Measurements from ENCODE around the gene USP32. TPM values are rescaled to one million over a fixed set of nuclear protein-coding genes. Genes with fewer than 3 reads are reported as not detected.
A peak's percentile ranks its signal among the peaks of the same experiment; 100 is the strongest.

Gene USP32
- total and polyA plus RNA-seq, 2 donors from 2014 or later = 14.6 to 53.1 TPM

GRCh38 chr17:60149691-60150582 lies 242.0 kb downstream of the USP32 start, which contains the start of gene CA4:
Gene CA4 (plus strand): TSS chr17:60149973. CDS start chr17:60150035, 62 bp downstream.
- Histone ChIP-seq H3K9me3 (ENCODE audit: control insufficient read depth in 2 of 3, insufficient read depth in 1 of 3, low read length in 3 of 3) (no peaks in the 10 kb centered on the region), H3K9ac (ENCODE audit: low read length in 3 of 3) (peak within 1 kb of the TSS in 1 of 3 donors; percentile 51), H3K36me3 (ENCODE audit: control insufficient read depth in 2 of 3, insufficient read depth in 3 of 3, low read length in 3 of 3) (no peaks in the 10 kb centered on the region), H3K4me1 (ENCODE audit: control insufficient read depth in 2 of 3, insufficient read depth in 2 of 3, low read depth in 1 of 3, low read length in 3 of 3) (peaks cover 0 to 19% (median 6%) of the 10 kb centered on the region in 3 donors), H3K27me3 (ENCODE audit: control insufficient read depth, insufficient read depth, low read length) (peaks cover 6% of the 10 kb centered on the region), H3K4me3 (ENCODE audit: low read length in 3 of 3) (peak within 1 kb of the TSS in 2 of 3 donors; percentile 50 to 66), H3K27ac (ENCODE audit: low read depth in 2 of 2, low read length in 2 of 2) (peak within 1 kb of the TSS; percentile 74)
- DNase-seq (peak in 4 of 5 donors; percentile 44 to 79 (median 66)), FAIRE-seq (no peak)
- TF ChIP-seq, protein P1, sequence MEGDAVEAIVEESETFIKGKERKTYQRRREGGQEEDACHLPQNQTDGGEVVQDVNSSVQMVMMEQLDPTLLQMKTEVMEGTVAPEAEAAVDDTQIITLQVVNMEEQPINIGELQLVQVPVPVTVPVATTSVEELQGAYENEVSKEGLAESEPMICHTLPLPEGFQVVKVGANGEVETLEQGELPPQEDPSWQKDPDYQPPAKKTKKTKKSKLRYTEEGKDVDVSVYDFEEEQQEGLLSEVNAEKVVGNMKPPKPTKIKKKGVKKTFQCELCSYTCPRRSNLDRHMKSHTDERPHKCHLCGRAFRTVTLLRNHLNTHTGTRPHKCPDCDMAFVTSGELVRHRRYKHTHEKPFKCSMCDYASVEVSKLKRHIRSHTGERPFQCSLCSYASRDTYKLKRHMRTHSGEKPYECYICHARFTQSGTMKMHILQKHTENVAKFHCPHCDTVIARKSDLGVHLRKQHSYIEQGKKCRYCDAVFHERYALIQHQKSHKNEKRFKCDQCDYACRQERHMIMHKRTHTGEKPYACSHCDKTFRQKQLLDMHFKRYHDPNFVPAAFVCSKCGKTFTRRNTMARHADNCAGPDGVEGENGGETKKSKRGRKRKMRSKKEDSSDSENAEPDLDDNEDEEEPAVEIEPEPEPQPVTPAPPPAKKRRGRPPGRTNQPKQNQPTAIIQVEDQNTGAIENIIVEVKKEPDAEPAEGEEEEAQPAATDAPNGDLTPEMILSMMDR (IDR thresholded peaks at IDR 0.05; ENCODE audit: borderline replicate concordance, extremely low read depth, insufficient read depth) = no peak
- intact Hi-C loops (cut with DNase I) = no loop called here

- no peaks in the 10 kb centered on the region for H3K36me3 ChIP-seq (ENCODE audit: control insufficient read depth in 2 of 3, insufficient read depth in 3 of 3, low read length in 3 of 3)
- DNase-seq = peak in 1 of 5 donors; percentile 24
- no peak for FAIRE-seq
- no peak overlapping the region for H3K27ac ChIP-seq (ENCODE audit: low read depth in 2 of 2, low read length in 2 of 2)
- no peak overlapping the region for H3K9ac ChIP-seq (ENCODE audit: low read length in 3 of 3)
- peaks cover 0 to 8% (median 1%) of the 10 kb centered on the region in 3 donors for H3K4me1 ChIP-seq (ENCODE audit: control insufficient read depth in 2 of 3, insufficient read depth in 2 of 3, low read depth in 1 of 3, low read length in 3 of 3)
- peaks cover 6% of the 10 kb centered on the region for H3K27me3 ChIP-seq (ENCODE audit: control insufficient read depth, insufficient read depth, low read length)
- no peak overlapping the region for H3K4me3 ChIP-seq (ENCODE audit: low read length in 3 of 3)
- H3K9me3 ChIP-seq (ENCODE audit: control insufficient read depth in 2 of 3, insufficient read depth in 1 of 3, low read length in 3 of 3) = no peaks in the 10 kb centered on the region
- TF ChIP-seq, protein P1 (IDR thresholded peaks at IDR 0.05; ENCODE audit: borderline replicate concordance, extremely low read depth, insufficient read depth) = no peak
- intact Hi-C loops (cut with DNase I) = no loop called here
Measured at GRCh38 chr17:60148373-60148772, 243.6 kb downstream of the USP32 start.

DNA sequence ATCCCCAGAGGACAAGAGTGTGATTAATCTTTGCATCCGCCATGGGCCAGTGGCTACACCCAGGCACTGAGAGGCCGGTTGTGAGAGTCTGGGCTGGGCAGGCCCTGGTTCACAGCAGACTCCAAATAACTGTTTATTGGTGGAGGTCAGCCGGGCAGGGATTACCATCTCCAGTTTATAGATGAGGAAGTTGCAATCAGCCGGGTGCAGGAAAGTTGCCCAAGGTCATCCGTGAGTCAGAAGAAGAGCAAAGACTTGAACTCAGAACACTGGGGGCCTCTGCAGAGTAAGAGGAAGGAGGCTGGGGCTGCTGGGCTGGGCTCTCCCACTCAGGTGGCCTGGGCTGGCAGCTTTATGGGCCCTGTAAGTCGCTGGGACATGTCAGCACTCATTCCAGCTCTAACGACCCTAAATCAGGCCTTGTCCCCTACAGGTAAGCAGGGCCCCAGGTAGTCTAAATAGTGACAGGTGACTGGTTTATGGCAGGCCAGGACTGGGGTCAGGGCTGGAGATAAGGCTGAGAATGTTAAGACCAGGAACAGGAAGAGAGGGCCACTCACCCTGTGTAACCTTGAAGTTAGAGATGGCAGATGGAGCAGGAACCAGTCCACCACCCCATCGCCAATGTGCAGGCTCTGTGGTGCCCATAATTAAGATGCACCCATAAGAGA lies 244.2 kb downstream of the USP32 start:
- intact Hi-C loops (cut with DNase I) = no loop called here
- no peak for FAIRE-seq
- Histone ChIP-seq H3K4me3 (ENCODE audit: low read length in 3 of 3) (no peak overlapping the region), H3K27me3 (ENCODE audit: control insufficient read depth, insufficient read depth, low read length) (peaks cover 6% of the 10 kb centered on the region), H3K36me3 (ENCODE audit: control insufficient read depth in 2 of 3, insufficient read depth in 3 of 3, low read length in 3 of 3) (no peaks in the 10 kb centered on the region), H3K9ac (ENCODE audit: low read length in 3 of 3) (no peak overlapping the region), H3K9me3 (ENCODE audit: control insufficient read depth in 2 of 3, insufficient read depth in 1 of 3, low read length in 3 of 3) (no peaks in the 10 kb centered on the region), H3K27ac (ENCODE audit: low read depth in 2 of 2, low read length in 2 of 2) (no peak overlapping the region), H3K4me1 (ENCODE audit: control insufficient read depth in 2 of 3, insufficient read depth in 2 of 3, low read depth in 1 of 3, low read length in 3 of 3) (peaks cover 0 to 11% (median 7%) of the 10 kb centered on the region in 3 donors)
- TF ChIP-seq, protein P1 (IDR thresholded peaks at IDR 0.05; ENCODE audit: borderline replicate concordance, extremely low read depth, insufficient read depth) = no peak
- peak in 1 of 5 donors; percentile 43 for DNase-seq
